HG03039 (cell line): ENCODE data around the gene DPY19L3.
"Not testable (repeated sequence)": the region's sequence is repeated elsewhere in the genome, so short reads cannot be mapped to it uniquely, and the experiment has no call there.

Source experiments
- ATAC-seq: cut with Tn5 transposase; IDR thresholded peaks from one replicate; pipeline ENCODE4 v1.9.1; 2021; ENCODE audit warnings: mild to moderate bottlenecking, moderate library complexity; ENCODE audit not compliant: unreplicated experiment

The DPY19L3 gene

GRCh38 chr19:32437096-32437495 lies 31.5 kb downstream of the DPY19L3 start:
- no peak for ATAC-seq

DNA sequence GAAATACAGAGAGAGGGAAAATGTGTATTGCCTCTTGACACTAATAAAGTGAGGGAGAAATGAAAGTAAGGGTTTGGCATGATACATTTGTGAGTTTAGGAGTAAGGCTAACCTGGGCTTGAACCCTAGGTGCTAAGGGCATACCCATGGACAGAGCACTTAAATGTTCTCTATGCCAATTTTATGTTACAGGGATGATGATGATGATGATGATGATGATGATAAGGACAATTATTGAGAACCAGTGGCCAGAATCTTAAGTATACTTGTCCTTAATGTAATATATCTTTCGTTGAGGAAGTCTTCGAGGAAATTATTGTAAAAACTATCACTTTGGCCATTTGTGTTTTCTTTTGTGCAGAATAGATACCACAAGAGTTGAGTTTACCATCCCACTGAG lies 33.2 kb downstream of the DPY19L3 start:
- ATAC-seq = no peak

- ATAC-seq = no peak
Measured at GRCh38 chr19:32442650-32443049, 37.1 kb downstream of the DPY19L3 start.

DNA sequence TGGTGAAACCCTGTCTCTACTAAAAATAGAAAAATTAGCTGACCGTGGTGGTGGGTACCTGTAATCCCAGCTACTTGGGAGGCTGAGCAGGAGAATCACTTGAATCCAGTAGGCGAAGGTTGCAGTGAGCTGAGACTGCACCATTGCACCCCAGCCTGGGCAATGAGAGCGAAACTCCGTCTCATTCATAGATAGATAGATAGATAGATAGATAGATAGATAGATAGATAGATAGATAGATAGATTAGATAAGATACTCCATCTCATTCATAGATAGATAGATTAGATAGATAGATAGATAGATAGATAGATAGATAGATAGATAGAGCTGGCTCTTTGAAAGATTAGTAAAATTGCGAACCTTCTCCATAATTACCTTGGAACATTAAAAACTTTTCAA lies 42.0 kb downstream of the DPY19L3 start:
- not testable (repeated sequence) for ATAC-seq

GRCh38 chr19:32448026-32448425 lies 42.5 kb downstream of the DPY19L3 start:
- no peak for ATAC-seq

- ATAC-seq = no peak
Measured at GRCh38 chr19:32450217-32450616, 44.6 kb downstream of the DPY19L3 start.

DNA sequence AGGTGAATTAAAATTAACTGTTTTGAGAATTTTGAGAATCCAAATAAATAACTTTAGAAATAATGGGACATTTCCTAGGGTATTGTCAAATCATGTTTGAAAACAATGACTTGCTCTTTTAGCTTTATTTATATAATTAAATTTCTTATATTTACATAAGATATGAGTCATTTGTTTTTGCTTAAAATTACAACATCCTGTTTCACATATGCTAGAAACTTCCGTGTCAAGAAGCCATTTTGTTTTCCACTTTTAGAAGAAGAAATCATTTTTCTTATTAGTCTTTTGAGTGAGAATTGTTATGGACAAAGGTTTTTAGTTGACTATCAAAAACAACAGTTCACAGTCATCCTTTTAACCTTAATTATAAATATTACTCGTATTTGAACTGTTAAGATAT lies 48.2 kb downstream of the DPY19L3 start:
- ATAC-seq = no peak

DNA sequence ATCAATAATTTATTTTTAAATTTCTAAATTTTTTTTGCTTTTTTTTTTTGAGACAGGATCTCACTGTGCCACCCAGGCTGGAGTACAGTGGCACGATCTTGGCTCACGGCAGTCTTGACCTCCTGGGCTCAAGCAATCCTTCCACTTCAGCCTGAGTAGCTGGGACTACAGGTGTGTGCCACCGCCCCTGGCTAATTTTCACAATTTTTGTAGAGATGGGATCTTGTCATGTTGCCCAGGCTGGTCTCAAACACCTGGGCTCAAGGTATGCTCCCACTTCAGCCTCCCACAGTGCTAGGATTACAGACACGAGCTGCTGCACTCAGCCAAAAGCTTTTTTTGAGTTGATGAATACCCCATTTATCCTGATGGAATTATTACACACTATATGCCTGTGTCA lies 50.8 kb downstream of the DPY19L3 start:
- ATAC-seq = no peak

- ATAC-seq = no peak
Measured at GRCh38 chr19:32457571-32458158, 52.1 kb downstream of the DPY19L3 start.

GRCh38 chr19:32458500-32459123 lies 53.0 kb downstream of the DPY19L3 start:
- ATAC-seq = no peak

- ATAC-seq = no peak
Measured at GRCh38 chr19:32459204-32459865, 53.8 kb downstream of the DPY19L3 start.

- ATAC-seq = no peak
Measured at GRCh38 chr19:32460476-32460875, 54.9 kb downstream of the DPY19L3 start.

GRCh38 chr19:32464279-32464678 lies 58.7 kb downstream of the DPY19L3 start:
- no peak for ATAC-seq

GRCh38 chr19:32465176-32465575 lies 59.6 kb downstream of the DPY19L3 start:
- ATAC-seq = no peak

GRCh38 chr19:32469795-32470194 lies 64.2 kb downstream of the DPY19L3 start:
- ATAC-seq = no peak

- no peak for ATAC-seq
Measured at GRCh38 chr19:32471095-32471494, 65.5 kb downstream of the DPY19L3 start.

GRCh38 chr19:32471811-32472210 lies 66.2 kb downstream of the DPY19L3 start:
- no peak for ATAC-seq

DNA sequence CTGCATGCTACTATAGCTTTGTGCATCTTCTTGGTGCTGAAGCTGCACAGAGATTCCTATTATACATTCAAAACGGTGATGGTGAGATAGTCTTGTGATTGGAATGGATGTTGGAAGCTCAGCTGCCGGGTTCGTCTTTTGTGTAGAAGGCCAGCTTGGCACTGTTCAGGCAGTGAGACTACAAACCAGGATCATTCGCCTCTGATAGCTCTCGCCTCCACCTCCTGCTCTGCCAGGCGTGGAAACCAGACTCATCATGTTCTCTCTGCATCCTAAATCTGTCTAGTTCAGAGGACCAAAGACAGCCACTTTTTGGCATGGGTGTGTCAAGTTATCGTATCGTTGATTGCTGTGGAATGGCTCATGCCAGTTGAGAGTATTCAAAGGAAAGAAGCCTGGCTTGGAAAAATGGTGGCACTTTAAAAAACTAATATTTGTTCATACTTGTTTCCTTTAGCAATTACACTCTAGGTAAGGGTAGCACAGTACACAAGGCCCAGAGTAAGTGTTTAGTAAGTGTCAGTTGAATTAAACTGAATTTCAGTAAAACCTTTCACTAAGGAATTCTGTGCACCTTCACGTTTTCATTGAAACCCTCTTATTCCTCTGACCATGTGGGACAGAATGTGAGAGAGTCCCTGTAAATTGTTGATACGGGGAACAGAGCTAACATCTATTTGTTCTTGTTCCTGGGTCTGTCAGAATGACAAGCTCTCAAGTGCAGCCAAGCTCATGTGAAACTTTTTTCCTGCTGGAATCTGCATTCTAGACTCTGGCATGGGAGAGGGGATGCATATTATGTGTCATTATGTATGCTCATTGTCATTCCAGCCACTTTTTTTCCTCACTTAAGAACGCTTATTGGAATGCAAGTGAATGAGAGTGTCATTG lies 69.8 kb downstream of the DPY19L3 start:
- no peak for ATAC-seq

DNA sequence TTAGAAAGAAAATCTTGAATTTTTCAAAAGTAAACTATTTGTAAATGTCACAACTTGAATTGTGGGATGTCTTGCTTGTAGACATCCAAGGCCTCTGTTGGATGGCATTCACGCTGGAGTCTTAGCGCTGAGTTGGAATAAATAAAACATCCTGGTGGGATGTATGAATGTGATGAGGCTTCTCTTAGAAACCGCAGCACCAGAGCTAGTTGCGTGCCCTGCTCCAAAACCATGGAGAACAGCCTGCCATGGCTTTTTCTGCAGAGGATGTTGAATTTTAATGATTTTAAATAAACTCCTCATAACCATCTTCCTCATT lies 70.4 kb downstream of the DPY19L3 start:
- ATAC-seq = no peak

DNA sequence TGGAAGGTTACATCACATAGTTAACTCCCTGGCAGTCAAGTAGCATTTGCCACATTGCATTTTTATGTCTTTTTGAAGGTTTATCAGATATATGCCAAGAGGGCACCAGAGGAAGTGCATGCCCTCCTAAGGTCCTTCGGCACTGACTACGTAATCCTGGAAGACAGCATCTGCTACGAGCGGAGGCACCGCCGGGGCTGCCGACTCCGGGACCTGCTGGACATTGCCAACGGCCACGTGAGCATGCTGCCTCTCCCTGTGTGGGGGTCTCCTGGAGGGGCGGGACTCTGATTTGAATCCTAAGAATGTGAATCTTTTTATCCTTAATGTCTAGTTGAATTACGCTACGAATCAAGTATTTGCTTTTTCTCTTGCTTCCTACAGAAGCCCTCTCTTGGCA lies 74.8 kb downstream of the DPY19L3 start:
- ATAC-seq = no peak

DNA sequence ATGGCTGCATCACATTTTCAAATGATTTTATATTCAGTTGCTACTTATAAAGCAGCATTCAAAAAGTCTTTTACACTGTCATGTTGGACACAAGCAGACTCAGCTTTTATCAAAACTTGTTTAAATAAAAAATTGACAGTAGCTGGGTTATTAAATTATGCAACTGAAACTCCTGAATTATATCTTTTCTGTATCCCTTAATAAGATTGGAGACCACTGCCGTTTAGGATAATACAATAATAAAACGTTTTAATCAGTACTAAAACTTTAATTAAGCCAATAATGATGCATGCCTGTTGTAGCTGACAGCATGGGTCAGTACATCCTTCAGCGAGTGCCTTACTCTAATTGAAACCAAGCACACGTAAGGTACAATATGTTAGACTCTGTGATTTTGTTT lies 78.0 kb downstream of the DPY19L3 start:
- ATAC-seq = no peak

DNA sequence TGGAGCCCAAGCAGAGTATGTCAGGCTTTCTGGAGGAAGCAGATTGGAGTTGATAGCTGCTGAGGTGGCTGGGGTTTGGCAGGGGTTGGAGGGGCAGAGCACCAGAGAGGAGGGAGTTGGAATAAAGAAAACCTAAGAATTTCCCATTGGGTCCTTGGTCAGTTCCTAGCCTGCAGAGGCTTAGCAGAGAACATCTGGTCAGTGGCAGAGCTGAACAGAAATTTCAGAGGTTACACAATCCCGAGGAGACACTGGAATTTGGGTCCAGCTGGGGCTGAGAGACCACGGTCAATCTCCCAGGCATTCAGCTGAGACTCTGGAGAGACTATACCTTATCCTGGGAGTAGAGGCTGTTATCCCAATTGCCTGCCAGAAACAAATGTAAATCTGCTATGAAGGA lies 84.4 kb downstream of the DPY19L3 start:
- ATAC-seq = no peak
